ENCODE data around the gene ATAD5. TPM values are rescaled to one million over a fixed set of nuclear protein-coding genes. Genes with fewer than 3 reads are reported as not detected.
"Not testable (repeated sequence)": the region's sequence is repeated elsewhere in the genome, so short reads cannot be mapped to it uniquely, and the experiment has no call there.

Gene ATAD5
- total and polyA plus RNA-seq, 8 donors, result 0.19 to 0.95 (median 0.47) TPM

GRCh38 chr17:30807896-30808295 lies 23.9 kb upstream of the ATAD5 start:
- WGBS, 2 donors, result 84 to 97% methylated on average over 1 of the region's 1 CpG
- no peaks in the 10 kb centered on the region for H3K36me3 ChIP-seq
- FAIRE-seq, result no peak
- no peaks in the 10 kb centered on the region for H3K27me3 ChIP-seq
- intact Hi-C loops (cut with DNase I), result no loop called here
- DNase-seq, result no peak
- no peaks in the 10 kb centered on the region for H3K4me1 ChIP-seq
- TF ChIP-seq CTCF (IDR thresholded peaks at IDR 0.05), result no peak
- H3K27ac ChIP-seq, result no peak overlapping the region
- no peak overlapping the region for H3K4me3 ChIP-seq
- ATAC-seq, result no peak
- no peaks in the 10 kb centered on the region for H3K9me3 ChIP-seq

GRCh38 chr17:30808785-30809286 lies 22.9 kb upstream of the ATAD5 start:
- H3K4me3 ChIP-seq, result no peak overlapping the region
- no peaks in the 10 kb centered on the region for H3K27me3 ChIP-seq
- TF ChIP-seq CTCF (IDR thresholded peaks at IDR 0.05), result no peak
- intact Hi-C loops (cut with DNase I), result no loop called here
- no peak for DNase-seq
- 82 to 92% methylated on average over 9 of the region's 9 CpGs for WGBS, 2 donors
- no peaks in the 10 kb centered on the region for H3K9me3 ChIP-seq
- peak overlapping the region in 2 of 4 donors; percentile 12 to 28 for H3K27ac ChIP-seq
- no peaks in the 10 kb centered on the region for H3K4me1 ChIP-seq
- no peak for FAIRE-seq
- H3K36me3 ChIP-seq, result no peaks in the 10 kb centered on the region
- ATAC-seq, result peak in 3 of 4 donors; percentile 34 to 60 (median 59)

DNA sequence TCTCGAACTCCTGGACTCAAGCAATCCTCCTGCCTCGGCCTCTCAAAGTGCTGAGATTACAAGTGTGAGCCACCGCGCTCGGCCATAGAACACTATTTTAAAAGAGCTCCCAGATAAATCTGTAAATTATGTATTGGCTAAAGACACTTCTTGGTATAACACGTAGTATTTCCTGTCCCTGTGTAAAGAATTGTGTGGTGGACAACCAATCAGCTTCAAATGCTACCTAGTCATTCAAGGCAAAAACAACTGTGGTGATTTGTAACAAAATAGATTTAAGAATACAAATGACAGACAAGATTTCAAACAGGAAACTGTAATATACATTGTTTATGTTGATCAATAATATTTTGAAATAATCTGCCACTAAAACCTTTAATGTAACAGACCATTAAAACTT lies 21.9 kb upstream of the ATAD5 start:
- no peak overlapping the region for H3K27ac ChIP-seq
- no peaks in the 10 kb centered on the region for H3K4me1 ChIP-seq

DNA sequence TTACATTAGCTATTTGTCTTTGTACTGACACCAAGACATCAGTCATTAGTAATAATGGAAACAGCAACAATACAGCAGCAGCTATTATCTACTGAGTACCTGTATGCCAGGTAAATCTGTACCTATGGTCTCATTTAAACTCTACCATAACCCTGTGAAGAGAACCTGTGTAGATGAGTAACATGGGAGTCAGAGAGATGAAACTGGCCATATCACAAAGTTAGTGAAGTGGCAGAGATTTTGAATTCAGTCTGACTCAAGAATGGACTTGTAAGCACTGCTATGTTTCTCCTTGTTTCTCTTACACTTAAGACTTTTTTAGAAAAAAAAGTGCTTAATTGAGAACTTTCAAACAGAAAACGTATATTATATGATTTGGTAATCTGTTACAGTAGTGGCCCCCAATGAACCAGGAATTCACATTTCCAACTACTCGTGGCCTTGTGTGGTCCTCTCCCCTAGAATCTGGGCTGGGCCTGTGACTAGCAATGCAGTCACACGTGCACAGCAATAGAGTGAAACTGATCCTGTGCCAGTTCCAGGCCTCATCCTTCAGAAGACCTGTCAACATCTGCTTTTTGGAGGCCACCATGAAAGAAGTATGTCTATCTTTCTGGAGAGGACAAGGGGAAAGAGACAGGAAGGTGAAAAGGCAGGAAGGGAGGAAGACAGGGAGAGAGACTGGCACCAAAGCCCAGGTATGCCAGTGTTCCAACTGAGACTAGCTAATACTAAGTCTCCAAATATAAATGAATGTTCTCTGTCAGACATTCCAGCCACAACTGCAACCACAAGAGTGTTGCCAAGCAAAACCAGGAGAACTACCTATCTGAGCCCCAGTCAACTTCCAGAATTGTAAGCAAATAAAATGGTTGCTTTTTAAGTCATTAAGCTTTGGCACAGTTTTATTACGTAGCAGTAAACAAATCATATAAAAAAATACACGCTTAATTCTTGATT lies 19.3 kb upstream of the ATAD5 start:
- Histone ChIP-seq H3K4me1 (no peaks in the 10 kb centered on the region), H3K27ac (no peak overlapping the region), H3K27me3 (no peaks in the 10 kb centered on the region), H3K36me3 (no peaks in the 10 kb centered on the region), H3K9me3 (no peaks in the 10 kb centered on the region), H3K4me3 (no peak overlapping the region)
- intact Hi-C loops (cut with DNase I), result no loop called here
- FAIRE-seq (no peak), ATAC-seq (no peak), DNase-seq (no peak)
- no peak for TF ChIP-seq CTCF (IDR thresholded peaks at IDR 0.05)
- 71 to 78% methylated on average over 5 of the region's 5 CpGs for WGBS, 2 donors

More for the DNA sequence above, 21.9 kb upstream of the ATAD5 start:
- 92 to 94% methylated on average over 6 of the region's 6 CpGs for WGBS, 2 donors
- Histone ChIP-seq H3K27me3 (no peaks in the 10 kb centered on the region), H3K9me3 (no peaks in the 10 kb centered on the region), H3K36me3 (no peaks in the 10 kb centered on the region), H3K4me3 (no peak overlapping the region)
- FAIRE-seq, result no peak
- no peak for ATAC-seq
- no peak for TF ChIP-seq CTCF (IDR thresholded peaks at IDR 0.05)
- intact Hi-C loops (cut with DNase I), result no loop called here
- no peak for DNase-seq

DNA sequence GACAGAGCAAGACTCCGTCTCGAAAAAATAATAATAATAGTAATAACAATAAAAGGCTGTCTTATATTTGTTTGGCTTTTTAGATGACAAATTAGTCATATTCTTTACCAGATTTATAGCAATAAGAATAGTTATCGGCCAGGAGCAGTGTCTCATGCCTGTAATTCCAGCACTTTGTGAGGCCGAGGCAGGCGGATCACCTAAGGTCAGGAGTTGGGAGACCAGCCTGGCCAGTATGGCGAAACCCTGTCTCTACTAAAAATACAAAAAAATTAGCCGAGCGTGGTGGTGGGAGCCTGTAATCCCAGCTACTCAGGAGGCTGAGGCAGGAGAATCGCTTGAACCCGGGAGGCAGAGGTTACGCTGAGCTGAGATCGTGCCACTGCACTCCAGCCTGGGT lies 17.5 kb upstream of the ATAD5 start:
- H3K9me3 ChIP-seq; intact Hi-C loops (cut with DNase I); H3K4me3 ChIP-seq; H3K27me3 ChIP-seq; DNase-seq; H3K4me1 ChIP-seq; H3K36me3 ChIP-seq; H3K27ac ChIP-seq; ATAC-seq; FAIRE-seq: not testable (repeated sequence)
- WGBS, 2 donors, result 92% methylated on average over 12 of the region's 12 CpGs

- H3K4me1 ChIP-seq; FAIRE-seq; H3K36me3 ChIP-seq; intact Hi-C loops (cut with DNase I); H3K4me3 ChIP-seq; ATAC-seq; H3K27me3 ChIP-seq; H3K27ac ChIP-seq; H3K9me3 ChIP-seq; DNase-seq: not testable (repeated sequence)
- WGBS, 2 donors, result 95 to 96% methylated on average over 9 of the region's 9 CpGs
Measured at GRCh38 chr17:30814860-30815259, 16.9 kb upstream of the ATAD5 start.
